GM10266 (cell line): ENCODE results near the gene MASP1.
"Not testable (repeated sequence)": the region's sequence is repeated elsewhere in the genome, so short reads cannot be mapped to it uniquely, and the experiment has no call there.

ENCODE experiments used
- DNase-seq: peaks from one replicate; pipeline ENCODE4 v3.0.0; 2012; ENCODE audit errors: extremely low spot score
- TF ChIP-seq, protein P1 (sequence below): IDR thresholded peaks from 2 replicates; pipeline ENCODE4 v1.5.1; 2012; ENCODE audit warnings: mild to moderate bottlenecking, low read depth; ENCODE audit not compliant: control insufficient read depth, insufficient read depth; ENCODE audit errors: missing control alignments

Gene MASP1

GRCh38 chr3:187207624-187208023 is 83.9 kb downstream of the MASP1 start:
- DNase-seq, result no peak
- TF ChIP-seq, protein P1, sequence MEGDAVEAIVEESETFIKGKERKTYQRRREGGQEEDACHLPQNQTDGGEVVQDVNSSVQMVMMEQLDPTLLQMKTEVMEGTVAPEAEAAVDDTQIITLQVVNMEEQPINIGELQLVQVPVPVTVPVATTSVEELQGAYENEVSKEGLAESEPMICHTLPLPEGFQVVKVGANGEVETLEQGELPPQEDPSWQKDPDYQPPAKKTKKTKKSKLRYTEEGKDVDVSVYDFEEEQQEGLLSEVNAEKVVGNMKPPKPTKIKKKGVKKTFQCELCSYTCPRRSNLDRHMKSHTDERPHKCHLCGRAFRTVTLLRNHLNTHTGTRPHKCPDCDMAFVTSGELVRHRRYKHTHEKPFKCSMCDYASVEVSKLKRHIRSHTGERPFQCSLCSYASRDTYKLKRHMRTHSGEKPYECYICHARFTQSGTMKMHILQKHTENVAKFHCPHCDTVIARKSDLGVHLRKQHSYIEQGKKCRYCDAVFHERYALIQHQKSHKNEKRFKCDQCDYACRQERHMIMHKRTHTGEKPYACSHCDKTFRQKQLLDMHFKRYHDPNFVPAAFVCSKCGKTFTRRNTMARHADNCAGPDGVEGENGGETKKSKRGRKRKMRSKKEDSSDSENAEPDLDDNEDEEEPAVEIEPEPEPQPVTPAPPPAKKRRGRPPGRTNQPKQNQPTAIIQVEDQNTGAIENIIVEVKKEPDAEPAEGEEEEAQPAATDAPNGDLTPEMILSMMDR, result no peak

GRCh38 chr3:187207062-187207461 is 84.5 kb downstream of the MASP1 start:
- no peak for DNase-seq
- TF ChIP-seq, protein P1, result no peak

GRCh38 chr3:187205683-187206082 is 85.9 kb downstream of the MASP1 start:
- DNase-seq, result no peak
- TF ChIP-seq, protein P1, result no peak

- not testable (repeated sequence) for DNase-seq
Measured at GRCh38 chr3:187199463-187200050, 92.0 kb downstream of the MASP1 start.

DNA sequence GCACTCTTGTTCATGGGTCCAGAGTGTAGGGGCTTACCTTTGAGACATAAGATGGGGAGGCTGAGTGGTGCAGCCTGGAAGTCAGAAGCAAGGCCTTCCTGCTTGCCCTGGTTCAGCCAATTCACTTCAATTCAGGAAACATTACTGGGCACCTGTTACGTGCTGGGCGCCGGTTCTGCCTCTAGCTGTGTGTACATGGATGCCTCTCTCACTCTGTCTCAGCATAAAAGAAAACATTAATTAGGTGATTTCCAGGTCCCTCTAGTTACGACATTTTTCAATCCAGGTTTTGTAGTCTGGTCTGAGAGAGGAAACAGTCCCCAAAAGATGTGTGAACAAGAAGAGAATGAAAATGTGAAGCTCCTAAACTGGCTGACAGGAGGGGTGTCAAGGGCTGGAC is 93.0 kb downstream of the MASP1 start:
- TF ChIP-seq, protein P1, result no peak
- no peak for DNase-seq

GRCh38 chr3:187197335-187197649 is 94.2 kb downstream of the MASP1 start, which contains the start of gene RTP1:
Gene RTP1, plus strand, starts transcription at chr3:187197486. Its CDS starts 30 bp downstream, at chr3:187197516.
- DNase-seq, result no peak
- TF ChIP-seq, protein P1, result no peak

GRCh38 chr3:187196573-187197334 is 94.8 kb downstream of the MASP1 start:
- TF ChIP-seq, protein P1, result no peak
- DNase-seq, result no peak
